ENCODE results near the gene COPS8.

The COPS8 gene

DNA sequence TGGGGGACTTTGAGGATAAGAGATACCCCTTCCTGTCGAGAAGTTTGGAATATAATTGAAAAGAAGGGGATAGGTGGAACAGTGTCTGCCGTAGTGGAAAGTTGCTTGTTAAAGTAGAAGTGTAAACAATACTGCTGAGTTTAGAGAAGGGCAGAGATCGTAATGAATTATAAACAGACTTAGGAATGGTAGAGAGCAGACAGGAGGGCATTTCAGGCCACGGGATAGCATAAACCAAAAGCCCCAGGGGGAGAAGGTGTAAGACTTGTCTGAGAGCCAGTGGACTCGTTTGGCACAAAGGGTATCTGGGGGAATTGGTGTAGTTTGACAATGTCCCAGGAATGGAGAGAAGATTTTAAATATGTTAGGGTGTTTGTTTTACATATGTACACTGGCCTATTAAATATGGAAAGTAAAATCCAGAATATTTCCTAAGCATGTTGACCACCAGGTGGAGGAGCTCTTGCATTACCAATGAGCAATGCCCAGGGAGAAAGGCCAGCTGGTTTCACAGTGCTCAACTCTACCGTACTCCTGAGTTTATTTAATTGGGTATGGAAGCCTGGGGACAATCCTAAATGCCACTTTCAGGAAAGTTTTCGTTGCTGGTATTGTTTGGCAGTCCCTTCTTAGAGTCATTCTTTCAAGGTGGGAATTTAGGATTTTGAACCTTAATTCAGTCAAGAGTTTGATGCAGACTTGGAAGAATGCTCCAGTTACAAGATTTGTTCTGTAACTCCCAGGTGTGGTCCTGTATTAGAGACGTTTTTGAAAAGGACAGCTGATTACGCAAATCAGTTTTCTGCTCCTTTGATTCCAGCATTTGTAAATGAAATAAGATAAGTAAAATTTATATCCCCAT, 7.5 kb downstream of the COPS8 start:
- peak; percentile 55 for TF ChIP-seq CTCF (IDR thresholded peaks at IDR 0.05; ENCODE audit: low read depth, low read length)
- DNase-seq (ENCODE audit: extremely low read depth, low read depth), result no peak

GRCh38 chr2:237096201-237096600, 10.5 kb downstream of the COPS8 start:
- no peak for DNase-seq (ENCODE audit: extremely low read depth, low read depth)
- no peak for TF ChIP-seq CTCF (IDR thresholded peaks at IDR 0.05; ENCODE audit: low read depth, low read length)

- no peak for TF ChIP-seq CTCF (IDR thresholded peaks at IDR 0.05; ENCODE audit: low read depth, low read length)
- DNase-seq (ENCODE audit: extremely low read depth, low read depth), result no peak
These were observed 11.2 kb downstream of the COPS8 start for GRCh38 chr2:237096911-237097310.

- no peak for TF ChIP-seq CTCF (IDR thresholded peaks at IDR 0.05; ENCODE audit: low read depth, low read length)
- DNase-seq (ENCODE audit: extremely low read depth, low read depth), result no peak
These were observed 11.7 kb downstream of the COPS8 start for GRCh38 chr2:237097326-237097910.

DNA sequence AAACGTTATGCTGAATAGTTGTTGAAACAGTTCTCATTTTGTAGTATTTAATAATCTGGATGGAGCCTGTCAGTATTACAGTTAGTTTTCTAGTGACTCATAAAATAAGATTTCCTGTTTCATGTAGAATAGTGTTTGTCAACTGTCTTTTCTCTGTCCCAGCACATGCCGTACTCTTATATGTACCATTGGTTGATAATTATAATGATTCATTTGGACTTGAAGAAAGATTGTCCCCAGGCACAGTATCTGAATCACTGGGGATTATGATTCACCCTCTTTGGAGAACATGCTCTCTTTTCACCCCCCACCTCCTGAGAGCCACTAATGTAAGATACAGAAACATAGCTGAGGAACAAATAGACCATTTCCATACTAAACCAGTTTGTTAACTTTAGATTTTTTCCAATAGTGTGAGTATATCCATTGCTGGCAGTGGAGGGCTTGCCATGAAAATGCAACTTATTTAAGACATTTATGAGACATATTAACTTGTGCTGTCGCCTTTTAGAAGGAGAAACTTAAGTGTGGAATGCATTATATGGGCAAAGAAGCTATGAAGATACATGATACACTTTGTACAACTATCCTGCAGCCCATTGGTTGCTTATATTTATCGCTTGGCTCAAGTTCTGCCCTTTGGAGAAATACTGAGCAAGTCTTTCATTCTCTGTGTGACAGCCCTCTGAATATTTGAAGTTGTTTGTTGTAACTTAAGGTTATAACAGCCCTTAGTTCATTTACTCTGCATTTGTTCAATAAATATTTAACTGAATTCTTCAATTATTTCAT, 12.4 kb downstream of the COPS8 start:
- peak; percentile 30 for DNase-seq (ENCODE audit: extremely low read depth, low read depth)
- TF ChIP-seq CTCF (IDR thresholded peaks at IDR 0.05; ENCODE audit: low read depth, low read length), result no peak

GRCh38 chr2:237099804-237100203, 14.1 kb downstream of the COPS8 start:
- DNase-seq (ENCODE audit: extremely low read depth, low read depth), result no peak
- no peak for TF ChIP-seq CTCF (IDR thresholded peaks at IDR 0.05; ENCODE audit: low read depth, low read length)
